Mucosa of descending colon (tissue), 3 donors: Measurements from ENCODE around the gene SDCBP2. TPM values are rescaled to one million over a fixed set of nuclear protein-coding genes. Genes with fewer than 3 reads are reported as not detected.

Experiments
- ATAC-seq: fragments of 200-7000 bp; cut with Tn5 transposase; one replicate; pipeline ENCODE4 v1.9.1; 2020; ENCODE audit warnings: mild to moderate bottlenecking, moderate library complexity
- DNase-seq, 3 donors: peaks; one replicate each; pipeline ENCODE4 v3.0.0-alpha.2; 2020
- H3K36me3 ChIP-seq: fragments of 200-600 bp; one replicate; pipeline ENCODE4 v1.8.0; 2021; ENCODE audit warnings: low read depth, mild to moderate bottlenecking
- H3K4me1 ChIP-seq: fragments of 200-600 bp; one replicate; pipeline ENCODE4 v1.8.0; 2021; ENCODE audit warnings: low read depth, mild to moderate bottlenecking
- H3K4me3 ChIP-seq: fragments of 200-600 bp; one replicate; pipeline ENCODE4 v1.8.0; 2021; ENCODE audit warnings: mild to moderate bottlenecking
- H3K9me3 ChIP-seq: fragments of 200-600 bp; one replicate; pipeline ENCODE4 v1.8.0; 2021; ENCODE audit warnings: mild to moderate bottlenecking
- CTCF ChIP-seq: fragments of 200-600 bp; IDR thresholded peaks from one replicate; pipeline ENCODE4 v1.8.0; 2022; ENCODE audit warnings: antibody characterized with exemption, mild to moderate bottlenecking
- intact Hi-C, 2 donors: fragments of 100-400 bp; cut with DNase I in 1 of 2; cut with micrococcal nuclease in 1 of 2; formaldehyde crosslinking; loops; one replicate each; pipeline versions ENCODE4 v1.11.0 to v1.11.1; 2022; cut with DNase I, micrococcal nuclease
- total RNA-seq, 3 donors: library from RNA; stranded (reverse); fragmentation: NEBNext Ultra II Directional in 2 of 3; extraction: Animal tissue kit (Norgen Biotek cat#: 25700) in 2 of 3; gene quantifications; one replicate each; pipeline versions ENCODE4 v1.2.1 to v1.2.4, GENCODE V29; 2021 to 2023
- donor health status: DM: no; HTN: no; CAD: no; lungs with moderate emphysema.
- donor health status: DM: no; HTN: no; CAD: no.
- donor health status: DM: no; HTN: yes; CAD: no.

The SDCBP2 gene
- total RNA-seq, 3 donors from 2014 or later = 165 to 447 (median 320) TPM

GRCh38 chr20:1376408-1377270 is 47.7 kb upstream of the SDCBP2 start:
- peak in 1 of 3 donors; percentile 3 for DNase-seq
- Histone ChIP-seq H3K4me1 (peaks cover 17% of the 10 kb centered on the region), H3K4me3 (no peak overlapping the region), H3K9me3 (no peaks in the 10 kb centered on the region), H3K36me3 (no peaks in the 10 kb centered on the region)
- peak; percentile 29 for ATAC-seq
- no peak for TF ChIP-seq CTCF
- intact Hi-C loops = loop anchor here in 1 of 2 donors (5.0 kb wide), 1 partner anchor 49 kb away; the partner anchor contains the start of gene SDCBP2

GRCh38 chr20:1376007-1376406 is 47.1 kb upstream of the SDCBP2 start:
- no peaks in the 10 kb centered on the region for H3K36me3 ChIP-seq
- H3K9me3 ChIP-seq = no peaks in the 10 kb centered on the region
- ATAC-seq = peak; percentile 24
- H3K4me1 ChIP-seq = peaks cover 14% of the 10 kb centered on the region
- intact Hi-C loops = loop anchor here in 1 of 2 donors (5.0 kb wide), 1 partner anchor 49 kb away; the partner anchor contains the start of gene SDCBP2
- H3K4me3 ChIP-seq = no peak overlapping the region
- DNase-seq = peak in 1 of 3 donors; percentile 2
- TF ChIP-seq CTCF = no peak

GRCh38 chr20:1375515-1375914 is 46.6 kb upstream of the SDCBP2 start:
- intact Hi-C loops = loop anchor here in 1 of 2 donors (5.0 kb wide), 1 partner anchor 48 kb away; the partner anchor contains the start of gene SDCBP2
- Histone ChIP-seq H3K4me3 (no peak overlapping the region), H3K4me1 (peaks cover 17% of the 10 kb centered on the region), H3K9me3 (no peaks in the 10 kb centered on the region), H3K36me3 (no peaks in the 10 kb centered on the region)
- peak in 1 of 3 donors; percentile 1 for DNase-seq
- no peak for TF ChIP-seq CTCF
- ATAC-seq = peak; percentile 20

- Histone ChIP-seq H3K36me3 (no peaks in the 10 kb centered on the region), H3K4me1 (peaks cover 21% of the 10 kb centered on the region), H3K4me3 (no peak overlapping the region), H3K9me3 (no peaks in the 10 kb centered on the region)
- TF ChIP-seq CTCF = no peak
- intact Hi-C loops = no loop called here
- ATAC-seq = no peak
- peak in 1 of 3 donors; percentile 1 for DNase-seq
Measured at GRCh38 chr20:1374246-1374645, 45.3 kb upstream of the SDCBP2 start.

- ATAC-seq (no peak), DNase-seq (peak in 1 of 3 donors; percentile 1)
- H3K36me3 ChIP-seq = no peaks in the 10 kb centered on the region
- H3K4me1 ChIP-seq = peaks cover 21% of the 10 kb centered on the region
- H3K9me3 ChIP-seq = no peaks in the 10 kb centered on the region
- intact Hi-C loops = no loop called here
- no peak overlapping the region for H3K4me3 ChIP-seq
- TF ChIP-seq CTCF = no peak
Measured at GRCh38 chr20:1373614-1374013, 44.7 kb upstream of the SDCBP2 start.
